HuH-7.5 (cell line): Measurements from ENCODE around the gene ITGB8.
"Not testable (repeated sequence)": the region's sequence is repeated elsewhere in the genome, so short reads cannot be mapped to it uniquely, and the experiment has no call there.

Experiments used
- DNase-seq: peaks from one replicate; pipeline ENCODE4 v3.0.0; 2011; ENCODE audit warnings: low spot score

ITGB8 gene

GRCh38 chr7:20330239-20330927 lies at the start of gene ITGB8:
Gene ITGB8 (plus strand): TSS chr7:20330900. CDS start chr7:20331807, 907 bp downstream.
- DNase-seq = peak; percentile 38

- DNase-seq = no peak
Measured at GRCh38 chr7:20282959-20283358, 47.7 kb upstream of the ITGB8 start.

- DNase-seq = no peak
Measured at GRCh38 chr7:20283385-20283784, 47.3 kb upstream of the ITGB8 start.

- no peak for DNase-seq
Measured at GRCh38 chr7:20284003-20284770, 46.5 kb upstream of the ITGB8 start.

- no peak for DNase-seq
Measured at GRCh38 chr7:20284771-20285143, 45.9 kb upstream of the ITGB8 start.

GRCh38 chr7:20287317-20287716 lies 43.4 kb upstream of the ITGB8 start:
- DNase-seq = no peak

GRCh38 chr7:20288036-20288435 lies 42.7 kb upstream of the ITGB8 start:
- no peak for DNase-seq

- no peak for DNase-seq
Measured at GRCh38 chr7:20290505-20291111, 40.1 kb upstream of the ITGB8 start.

- no peak for DNase-seq
Measured at GRCh38 chr7:20293336-20293735, 37.4 kb upstream of the ITGB8 start.

GRCh38 chr7:20296444-20296843 lies 34.3 kb upstream of the ITGB8 start:
- DNase-seq = no peak

GRCh38 chr7:20296901-20297300 lies 33.8 kb upstream of the ITGB8 start:
- no peak for DNase-seq

- no peak for DNase-seq
Measured at GRCh38 chr7:20298486-20298901, 32.2 kb upstream of the ITGB8 start.

GRCh38 chr7:20299145-20299544 lies 31.6 kb upstream of the ITGB8 start:
- DNase-seq = no peak

GRCh38 chr7:20299647-20300312 lies 30.9 kb upstream of the ITGB8 start:
- DNase-seq = no peak

- no peak for DNase-seq
Measured at GRCh38 chr7:20301311-20301939, 29.3 kb upstream of the ITGB8 start.

- DNase-seq = not testable (repeated sequence)
Measured at GRCh38 chr7:20302300-20302699, 28.4 kb upstream of the ITGB8 start.

GRCh38 chr7:20302891-20303290 lies 27.8 kb upstream of the ITGB8 start:
- DNase-seq = no peak

- DNase-seq = peak; percentile 15
Measured at GRCh38 chr7:20304366-20304765, 26.3 kb upstream of the ITGB8 start.

GRCh38 chr7:20305726-20306125 lies 25.0 kb upstream of the ITGB8 start:
- DNase-seq = no peak

GRCh38 chr7:20306180-20306946 lies 24.3 kb upstream of the ITGB8 start:
- no peak for DNase-seq

GRCh38 chr7:20307119-20307518 lies 23.6 kb upstream of the ITGB8 start:
- DNase-seq = no peak
